DOHH2 (cell line): ENCODE measurements around the gene PPP1R14C.

Experiments used
- EZH2phosphoT487 ChIP-seq: fragments of 200-600 bp; sonication (generic); IDR thresholded peaks from 2 replicates; pipeline ENCODE4 v1.6.1; 2017; ENCODE audit warnings: borderline replicate concordance, mild to moderate bottlenecking, antibody characterized with exemption, low read length, moderate library complexity, mixed read lengths
- TF ChIP-seq, protein P1 (sequence below): fragments of 200-600 bp; sonication (generic); IDR thresholded peaks from one replicate; pipeline ENCODE4 v1.5.1; 2014; ENCODE audit warnings: antibody characterized with exemption, mild to moderate bottlenecking, low read depth, low read length; ENCODE audit not compliant: poor library complexity, severe bottlenecking

DNA sequence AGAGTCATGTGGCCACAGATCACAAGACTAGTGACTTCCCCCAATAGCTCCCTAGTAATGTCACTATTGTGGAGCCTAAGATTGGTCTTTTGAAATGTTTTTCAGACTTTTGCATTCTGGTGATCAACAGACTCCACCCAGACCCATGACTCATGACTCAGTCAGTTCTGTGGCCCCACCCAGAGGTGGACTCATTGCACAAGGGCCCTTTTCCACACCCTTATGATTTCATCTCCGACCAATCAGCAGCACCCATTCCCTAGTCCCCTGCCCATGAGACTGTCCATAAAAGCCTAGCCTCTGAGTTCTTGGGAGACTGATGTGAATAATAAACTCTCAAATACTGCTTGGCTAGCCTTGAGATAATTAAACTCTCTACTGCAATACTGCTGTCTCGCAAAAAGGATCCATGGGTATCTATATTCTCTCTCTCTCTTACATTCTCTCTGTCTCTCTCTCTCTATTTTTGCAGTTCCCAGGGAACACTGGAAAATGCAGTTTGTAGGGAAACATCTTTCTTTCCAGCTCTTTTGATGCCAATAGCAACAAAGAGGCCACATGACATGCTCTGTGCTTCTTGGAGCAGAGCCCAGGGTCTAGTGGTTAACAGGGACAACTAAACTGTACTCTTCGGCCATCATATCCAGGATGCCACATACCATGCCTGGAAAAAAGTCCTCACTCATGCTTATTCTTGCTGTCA lies 154.6 kb downstream of the PPP1R14C start:
- TF ChIP-seq, protein P1, sequence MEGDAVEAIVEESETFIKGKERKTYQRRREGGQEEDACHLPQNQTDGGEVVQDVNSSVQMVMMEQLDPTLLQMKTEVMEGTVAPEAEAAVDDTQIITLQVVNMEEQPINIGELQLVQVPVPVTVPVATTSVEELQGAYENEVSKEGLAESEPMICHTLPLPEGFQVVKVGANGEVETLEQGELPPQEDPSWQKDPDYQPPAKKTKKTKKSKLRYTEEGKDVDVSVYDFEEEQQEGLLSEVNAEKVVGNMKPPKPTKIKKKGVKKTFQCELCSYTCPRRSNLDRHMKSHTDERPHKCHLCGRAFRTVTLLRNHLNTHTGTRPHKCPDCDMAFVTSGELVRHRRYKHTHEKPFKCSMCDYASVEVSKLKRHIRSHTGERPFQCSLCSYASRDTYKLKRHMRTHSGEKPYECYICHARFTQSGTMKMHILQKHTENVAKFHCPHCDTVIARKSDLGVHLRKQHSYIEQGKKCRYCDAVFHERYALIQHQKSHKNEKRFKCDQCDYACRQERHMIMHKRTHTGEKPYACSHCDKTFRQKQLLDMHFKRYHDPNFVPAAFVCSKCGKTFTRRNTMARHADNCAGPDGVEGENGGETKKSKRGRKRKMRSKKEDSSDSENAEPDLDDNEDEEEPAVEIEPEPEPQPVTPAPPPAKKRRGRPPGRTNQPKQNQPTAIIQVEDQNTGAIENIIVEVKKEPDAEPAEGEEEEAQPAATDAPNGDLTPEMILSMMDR: no peak
- no peak for TF ChIP-seq EZH2phosphoT487
